Smooth muscle cell (in vitro differentiated cells): ENCODE results near the gene CAMSAP3. TPM values are rescaled to one million over a fixed set of nuclear protein-coding genes. Genes with fewer than 3 reads are reported as not detected.

Experiments
- microRNA-seq: library from miRNA; unstranded; fragments of <30 nt; microRNA quantifications from one replicate; pipeline ENCODE4, GENCODE V29; 2016; ENCODE audit warnings: borderline number of aligned reads
- polyA plus RNA-seq: library from polyadenylated mRNA; unstranded; fragments of >200 nt; fragmentation: Nextera tagmentation; extraction: Ambion mirVana; gene quantifications from 2 replicates; pipeline ENCODE4 v1.2.1, GENCODE V29; 2016
- small RNA-seq: library from RNA; depleted of rRNA; stranded (forward); fragments of <200 nt; gene quantifications from one replicate; pipeline ENCODE3, GENCODE V24; 2014
- total RNA-seq: library from RNA; depleted of rRNA; stranded (reverse); fragments of >200 nt; gene quantifications from 2 replicates; pipeline ENCODE4 v1.2.3, GENCODE V29; 2014

The CAMSAP3 gene
- total and polyA plus RNA-seq, 2 experiments from 2014 or later = 1.4 to 1.8 TPM

Small RNA genes lying within 50 kb of the gene (microRNA-seq; reads per million reads assigned to microRNA genes)
- not detected for gene MIR6792

Small RNA genes lying within 50 kb of the gene (small RNA-seq; reads per million reads assigned to genes)
- not detected for gene MIR6792

Other genes starting within 250 kb of the CAMSAP3 start
- 18.0 and 24.0 TPM in 2 replicates for gene ARHGEF18, start 246.9 kb upstream of the CAMSAP3 start, total RNA-seq
- gene ARHGEF18, start 246.9 kb upstream of the CAMSAP3 start, polyA plus RNA-seq = 18.8 and 26.0 TPM in 2 replicates
- 3.8 TPM in 1 of 2 replicates, not detected in the other for gene PEX11G, start 106.8 kb upstream of the CAMSAP3 start, total RNA-seq
- 4.3 and 6.4 TPM in 2 replicates for gene PEX11G, start 106.8 kb upstream of the CAMSAP3 start, polyA plus RNA-seq
- gene ZNF358, start 79.8 kb upstream of the CAMSAP3 start, total RNA-seq = 47.9 and 67.2 TPM in 2 replicates
- gene ZNF358, start 79.8 kb upstream of the CAMSAP3 start, polyA plus RNA-seq = 34.4 and 40.8 TPM in 2 replicates
- gene MCOLN1, start 73.2 kb upstream of the CAMSAP3 start, total RNA-seq = 5.5 and 9.8 TPM in 2 replicates
- gene MCOLN1, start 73.2 kb upstream of the CAMSAP3 start, polyA plus RNA-seq = 19.2 and 35.2 TPM in 2 replicates
- gene PNPLA6, start 60.1 kb upstream of the CAMSAP3 start, total RNA-seq = 40.7 and 55.6 TPM in 2 replicates
- 22.3 and 40.0 TPM in 2 replicates for gene PNPLA6, start 60.1 kb upstream of the CAMSAP3 start, polyA plus RNA-seq
- gene XAB2, start 33.7 kb downstream of the CAMSAP3 start, total RNA-seq = 26.9 and 36.3 TPM in 2 replicates
- gene XAB2, start 33.7 kb downstream of the CAMSAP3 start, polyA plus RNA-seq = 26.9 and 34.2 TPM in 2 replicates
- gene PET100, start 33.9 kb downstream of the CAMSAP3 start, total RNA-seq = 14.5 and 22.1 TPM in 2 replicates
- gene PET100, start 33.9 kb downstream of the CAMSAP3 start, polyA plus RNA-seq = 354 and 386 TPM in 2 replicates
- not detected in 2 replicates for gene PCP2, start 37.9 kb downstream of the CAMSAP3 start, total RNA-seq
- gene PCP2, start 37.9 kb downstream of the CAMSAP3 start, polyA plus RNA-seq = 0.35 and 0.56 TPM in 2 replicates
- 11.6 and 17.8 TPM in 2 replicates for gene STXBP2, start 41.2 kb downstream of the CAMSAP3 start, total RNA-seq
- 32.7 and 67.2 TPM in 2 replicates for gene STXBP2, start 41.2 kb downstream of the CAMSAP3 start, polyA plus RNA-seq
- gene RETN, start 73.2 kb downstream of the CAMSAP3 start, total RNA-seq = not detected in 2 replicates
- gene RETN, start 73.2 kb downstream of the CAMSAP3 start, polyA plus RNA-seq = not detected in 2 replicates
- gene MCEMP1, start 81.2 kb downstream of the CAMSAP3 start, total RNA-seq = not detected in 2 replicates
- not detected in 2 replicates for gene MCEMP1, start 81.2 kb downstream of the CAMSAP3 start, polyA plus RNA-seq
- gene TRAPPC5, start 85.0 kb downstream of the CAMSAP3 start, total RNA-seq = 61.4 and 61.8 TPM in 2 replicates
- gene TRAPPC5, start 85.0 kb downstream of the CAMSAP3 start, polyA plus RNA-seq = 166 and 174 TPM in 2 replicates
- gene FCER2, start 106.3 kb downstream of the CAMSAP3 start, total RNA-seq = not detected in 2 replicates
- not detected in 2 replicates for gene FCER2, start 106.3 kb downstream of the CAMSAP3 start, polyA plus RNA-seq
- not detected in 2 replicates for gene CLEC4G, start 136.2 kb downstream of the CAMSAP3 start, total RNA-seq
- not detected in 2 replicates for gene CLEC4G, start 136.2 kb downstream of the CAMSAP3 start, polyA plus RNA-seq
- gene CD209, start 151.7 kb downstream of the CAMSAP3 start, total RNA-seq = not detected in 2 replicates
- gene CD209, start 151.7 kb downstream of the CAMSAP3 start, polyA plus RNA-seq = not detected in 2 replicates
- gene CLEC4M, start 167.4 kb downstream of the CAMSAP3 start, total RNA-seq = not detected in 2 replicates
- gene CLEC4M, start 167.4 kb downstream of the CAMSAP3 start, polyA plus RNA-seq = not detected in 2 replicates
- gene EVI5L, start 234.4 kb downstream of the CAMSAP3 start, total RNA-seq = 8.8 and 10.9 TPM in 2 replicates
- 15.9 and 21.2 TPM in 2 replicates for gene EVI5L, start 234.4 kb downstream of the CAMSAP3 start, polyA plus RNA-seq